A172 (cell line): Measurements from ENCODE around the gene RAB7A. TPM values are rescaled to one million over a fixed set of nuclear protein-coding genes. Genes with fewer than 3 reads are reported as not detected.

Experiments used
- DNase-seq: peaks from one replicate; pipeline ENCODE4 v3.0.0-alpha.2; 2015; ENCODE audit warnings: low spot score
- total RNA-seq: library from RNA; depleted of rRNA; stranded (reverse); fragments of >200 nt; shearing (Covaris generic); gene quantifications from 2 replicates; pipeline ENCODE4 v1.2.3, GENCODE V29; 2014

The RAB7A gene
- total RNA-seq, 1 experiment from 2014 or later, result 70.8 TPM

- peak; percentile 92 for DNase-seq
Measured at GRCh38 chr3:128787256-128788253, 61.6 kb downstream of the RAB7A start.

GRCh38 chr3:128788268-128788869, 62.4 kb downstream of the RAB7A start:
- DNase-seq, result no peak

- peak; percentile 89 for DNase-seq
Measured at GRCh38 chr3:128794067-128794768, 68.2 kb downstream of the RAB7A start.

- DNase-seq, result peak; percentile 55
Measured at GRCh38 chr3:128794770-128795649, 69.0 kb downstream of the RAB7A start.

GRCh38 chr3:128799653-128800052, 73.7 kb downstream of the RAB7A start:
- no peak for DNase-seq

GRCh38 chr3:128800241-128801187, 74.5 kb downstream of the RAB7A start:
- DNase-seq, result no peak

- no peak for DNase-seq
Measured at GRCh38 chr3:128801779-128802380, 75.9 kb downstream of the RAB7A start.

- DNase-seq, result no peak
Measured at GRCh38 chr3:128803307-128803706, 77.3 kb downstream of the RAB7A start.

- peak; percentile 40 for DNase-seq
Measured at GRCh38 chr3:128804017-128804810, 78.2 kb downstream of the RAB7A start.

GRCh38 chr3:128804811-128805155, 78.8 kb downstream of the RAB7A start:
- no peak for DNase-seq

- peak; percentile 42 for DNase-seq
Measured at GRCh38 chr3:128805772-128806171, 79.8 kb downstream of the RAB7A start.

- DNase-seq, result no peak
Measured at GRCh38 chr3:128806588-128806987, 80.6 kb downstream of the RAB7A start.

GRCh38 chr3:128807186-128807830, 81.3 kb downstream of the RAB7A start:
- no peak for DNase-seq

GRCh38 chr3:128808672-128809071, 82.7 kb downstream of the RAB7A start:
- DNase-seq, result no peak

- no peak for DNase-seq
Measured at GRCh38 chr3:128813097-128813496, 87.1 kb downstream of the RAB7A start.

- no peak for DNase-seq
Measured at GRCh38 chr3:128814060-128814459, 88.1 kb downstream of the RAB7A start.

- DNase-seq, result no peak
Measured at GRCh38 chr3:128814519-128815317, 88.7 kb downstream of the RAB7A start.
